GM18520 (cell line): ENCODE results near the gene MEG3.

Experiments
- ATAC-seq: cut with Tn5 transposase; IDR thresholded peaks from one replicate; pipeline ENCODE4 v1.9.1; 2021; ENCODE audit not compliant: unreplicated experiment

The MEG3 gene

DNA sequence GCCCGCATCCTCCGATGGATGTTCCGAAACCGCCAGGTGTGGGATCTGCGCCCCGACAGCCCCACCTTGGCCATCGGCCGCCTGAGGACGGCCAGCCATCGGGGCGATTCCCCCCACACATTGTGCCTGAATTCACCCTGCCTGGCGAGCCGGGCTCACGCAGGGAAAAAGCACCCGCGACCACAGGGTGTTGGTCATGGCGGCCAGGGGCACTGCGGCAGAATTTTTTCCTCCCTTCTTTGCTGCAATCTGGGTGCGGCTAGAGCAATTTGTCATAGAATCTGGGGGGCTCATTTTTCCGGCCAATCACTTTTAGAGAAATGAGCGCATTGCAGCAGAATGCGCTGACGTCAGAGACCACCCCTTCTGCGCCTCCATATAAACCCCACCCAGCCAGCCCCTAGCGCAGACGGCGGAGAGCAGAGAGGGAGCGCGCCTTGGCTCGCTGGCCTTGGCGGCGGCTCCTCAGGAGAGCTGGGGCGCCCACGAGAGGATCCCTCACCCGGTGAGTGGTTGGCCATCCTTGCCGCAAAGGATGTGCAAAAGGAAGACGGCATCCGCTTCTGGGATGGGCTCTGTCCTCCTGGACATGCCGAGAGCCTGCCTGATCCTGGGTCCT is at the start of gene MEG3:
Gene MEG3 (plus strand): TSS at position 406 of the 619 bp plus-strand sequence.
- ATAC-seq, result no peak

DNA sequence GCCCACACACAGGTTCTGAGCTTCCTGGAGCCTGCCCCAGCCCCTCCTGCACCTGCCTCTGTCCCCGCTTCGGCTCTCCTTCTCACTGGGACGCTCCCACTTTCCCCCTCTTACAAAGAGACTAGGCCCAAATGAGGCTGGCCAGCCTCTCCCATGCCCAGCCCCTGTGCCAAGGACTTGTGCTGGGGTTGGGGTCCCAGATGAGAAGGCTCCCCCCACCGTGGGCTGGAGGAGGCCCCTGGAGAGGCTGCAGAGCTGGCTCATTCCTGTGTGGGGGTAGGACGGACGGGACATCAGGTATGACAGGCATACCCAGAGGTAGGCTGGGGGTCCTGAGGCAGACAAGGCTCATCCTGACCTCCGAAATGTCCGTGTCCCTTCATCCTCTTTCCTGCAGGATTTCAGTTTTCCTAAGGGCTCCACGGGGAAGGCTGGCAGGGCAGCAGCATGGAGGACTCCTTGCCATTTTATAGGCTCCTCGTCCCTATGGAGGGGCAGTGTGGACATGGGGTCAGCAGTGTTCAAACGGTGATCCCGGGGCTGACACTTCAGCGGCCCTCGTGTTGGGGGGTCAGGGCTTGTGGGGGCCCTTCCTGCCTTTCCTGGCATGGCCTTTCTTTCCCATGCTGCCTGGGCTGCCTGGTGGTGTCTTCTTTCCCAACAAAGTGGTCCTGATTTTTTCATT is 49.1 kb upstream of the MEG3 start:
- no peak for ATAC-seq

DNA sequence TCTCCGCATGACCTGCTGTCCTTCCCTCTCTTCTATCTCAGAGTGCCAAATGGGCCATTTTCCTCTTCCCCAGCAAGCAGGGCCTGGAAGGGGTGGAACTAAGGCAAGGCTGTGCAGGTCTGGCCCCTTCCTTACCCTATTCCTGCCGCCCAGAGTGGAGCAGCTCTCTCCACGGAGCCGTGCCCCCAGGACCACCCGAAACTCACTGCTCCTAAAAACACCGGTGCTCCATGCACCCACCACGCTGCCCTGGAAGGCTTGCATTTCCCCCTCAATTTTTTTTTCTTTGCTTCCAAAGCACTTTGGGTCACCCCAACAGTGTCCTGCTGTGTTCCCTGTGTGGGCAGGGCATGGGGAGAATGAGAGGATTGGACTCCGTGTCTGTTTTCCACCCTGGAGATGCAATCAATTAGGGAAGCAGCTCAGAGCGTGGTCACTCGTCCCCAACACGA is 48.5 kb upstream of the MEG3 start:
- ATAC-seq, result no peak

DNA sequence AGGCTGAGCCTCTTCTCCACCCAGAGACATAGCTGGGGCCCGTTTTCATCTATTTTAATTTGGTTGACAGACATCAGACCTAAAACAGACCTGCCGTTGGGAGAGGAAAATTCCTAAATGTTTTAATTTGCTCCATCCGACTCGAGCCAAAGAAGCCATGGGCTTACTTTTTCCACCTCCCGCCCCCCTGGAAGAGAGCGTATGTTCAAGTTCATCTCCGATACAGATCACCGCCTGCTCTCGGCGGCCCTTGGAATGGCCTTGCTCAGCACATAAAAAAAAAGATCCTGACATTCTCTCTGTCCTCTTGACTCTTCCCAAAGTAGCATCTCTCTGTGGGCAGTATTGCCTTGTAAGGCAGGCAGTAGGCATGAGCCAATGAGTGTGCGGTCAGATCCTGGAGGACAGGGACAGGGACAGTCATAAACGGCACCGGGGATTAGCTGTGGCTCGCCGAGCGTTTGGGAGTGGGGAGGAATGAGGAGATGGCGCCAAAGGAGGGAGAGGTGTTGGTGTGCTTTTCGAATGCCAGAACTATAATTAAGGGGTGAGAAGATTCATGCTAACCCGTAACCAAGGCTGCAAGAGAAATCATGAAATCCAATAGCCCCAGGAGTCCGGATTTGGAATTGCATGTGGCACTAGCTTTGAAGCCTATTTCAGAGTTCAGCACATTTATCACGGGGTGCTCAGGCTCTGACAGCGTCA is 47.9 kb upstream of the MEG3 start:
- no peak for ATAC-seq

DNA sequence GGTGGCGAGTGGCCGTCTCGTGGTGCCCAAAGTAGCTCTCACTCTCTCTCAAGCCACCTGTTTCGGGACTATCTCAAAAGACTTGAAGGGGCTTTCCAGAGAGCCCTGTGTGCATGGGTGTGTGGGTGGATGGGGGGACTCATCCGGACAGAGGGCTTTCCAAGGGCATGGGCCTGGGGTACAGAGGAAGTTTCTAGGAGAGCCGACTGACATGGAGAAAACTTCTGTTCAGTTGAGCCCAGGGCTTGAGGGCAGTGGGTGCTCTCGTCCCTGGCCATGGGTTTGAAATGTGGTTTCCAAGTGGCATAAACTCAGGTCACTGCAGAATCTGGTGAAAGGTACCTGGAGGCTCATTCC is 47.4 kb upstream of the MEG3 start:
- ATAC-seq, result no peak

DNA sequence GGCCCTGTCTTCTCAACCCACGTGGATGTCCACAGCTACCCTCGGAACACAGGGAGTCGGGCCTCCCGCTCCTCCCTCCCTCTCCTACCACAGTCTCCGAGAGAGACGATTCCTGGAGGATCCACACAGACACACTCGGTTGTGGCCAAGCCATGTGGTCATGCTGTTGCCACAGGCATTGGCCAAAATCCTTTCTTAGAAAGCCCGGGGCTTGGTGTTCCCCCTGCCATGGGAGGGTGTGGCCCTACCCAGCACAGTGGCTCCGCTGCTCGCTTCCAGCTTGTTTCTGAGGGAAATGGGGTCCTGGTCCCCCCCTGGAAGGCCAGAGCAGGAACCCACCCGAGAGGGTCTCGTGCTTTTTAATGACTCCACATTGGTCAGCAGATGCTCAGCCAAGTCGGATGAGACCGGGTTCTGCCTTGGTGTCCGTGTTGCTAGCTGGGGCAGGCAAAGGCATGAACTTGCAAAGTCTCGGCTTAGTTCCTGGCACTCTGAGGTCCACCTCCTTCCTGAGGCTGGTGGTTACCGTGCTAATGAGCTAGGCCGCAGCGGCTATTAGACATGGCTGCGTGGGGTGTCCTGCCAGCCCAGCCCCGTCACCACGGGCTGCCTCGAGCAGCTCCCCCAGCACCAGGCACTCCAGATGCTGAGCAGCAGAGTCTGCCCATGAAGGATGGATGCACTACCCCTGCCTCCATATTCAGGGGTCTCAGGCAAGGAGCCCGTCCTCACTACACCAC is 46.8 kb upstream of the MEG3 start:
- no peak for ATAC-seq

DNA sequence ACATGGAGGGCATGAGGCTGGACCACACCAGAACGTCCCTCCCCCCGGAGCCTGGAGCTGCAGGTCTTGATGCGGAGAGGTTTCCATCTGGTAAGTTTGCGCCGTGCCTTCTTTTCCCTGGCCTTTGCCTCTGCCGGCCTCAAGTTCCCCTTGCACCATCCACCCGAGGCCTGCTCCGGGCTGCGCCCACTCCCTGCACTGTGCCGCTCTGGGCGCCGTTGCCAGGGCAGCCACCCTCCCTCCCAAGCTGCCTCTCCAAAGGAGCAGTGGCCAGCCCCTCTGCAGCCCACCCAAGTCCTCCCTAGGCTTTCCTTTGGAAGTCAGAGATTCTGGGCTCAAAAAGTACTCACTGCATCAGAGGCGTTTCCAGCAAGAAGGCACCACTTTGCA is 46.2 kb upstream of the MEG3 start:
- ATAC-seq, result no peak

DNA sequence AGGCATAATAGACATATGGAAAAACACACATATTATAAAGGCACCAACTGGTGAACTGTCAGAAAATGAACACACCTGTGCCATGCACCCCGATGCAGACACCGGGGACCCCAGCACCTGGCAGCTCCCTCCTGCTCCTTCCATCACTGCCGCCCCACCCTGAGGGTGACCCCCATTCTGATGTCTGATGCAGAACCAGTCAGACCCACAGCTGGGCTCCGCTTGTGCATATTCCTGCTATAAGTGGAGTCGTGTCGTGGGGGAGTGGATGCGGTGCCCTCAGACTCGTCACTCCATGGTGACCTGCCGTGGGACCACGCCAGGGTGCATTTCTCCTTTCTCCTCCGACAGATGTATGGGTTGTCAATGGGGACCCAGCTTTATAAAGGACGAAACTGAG is 45.7 kb upstream of the MEG3 start:
- ATAC-seq, result no peak

DNA sequence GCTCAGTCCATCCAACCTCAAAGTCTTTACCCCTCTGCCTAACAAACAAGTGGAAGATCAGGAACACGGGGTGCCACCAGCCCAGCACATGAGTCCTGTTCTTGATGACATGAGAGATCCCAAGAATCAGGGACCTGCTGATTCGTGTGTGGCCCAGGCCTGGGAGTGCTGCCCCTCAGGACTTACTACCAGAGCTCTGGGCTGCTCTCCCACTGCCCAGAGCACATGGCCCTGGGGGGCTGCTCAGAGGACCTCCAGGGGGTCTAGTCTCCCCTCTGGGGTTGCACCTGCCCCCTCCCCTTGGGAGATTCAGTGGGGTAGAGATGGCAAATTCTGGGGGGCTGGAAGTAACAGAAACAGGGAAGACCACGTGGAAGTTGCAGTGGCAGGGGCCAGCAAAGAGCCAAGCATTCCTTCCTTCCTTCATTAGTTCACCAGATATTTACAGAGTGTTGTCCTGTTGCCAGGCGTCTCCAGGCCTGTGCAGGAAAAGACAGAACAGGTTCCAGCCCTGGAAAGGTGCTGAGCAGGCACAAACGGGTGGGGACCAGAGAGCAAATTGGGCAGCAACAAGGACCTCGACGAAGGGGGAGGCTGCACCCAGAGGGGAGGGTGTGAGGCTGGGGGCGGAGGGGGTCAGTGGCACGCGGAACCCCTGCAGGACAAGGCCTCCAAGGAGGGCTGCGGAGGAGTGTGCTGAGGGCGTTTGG is 45.1 kb upstream of the MEG3 start:
- no peak for ATAC-seq

DNA sequence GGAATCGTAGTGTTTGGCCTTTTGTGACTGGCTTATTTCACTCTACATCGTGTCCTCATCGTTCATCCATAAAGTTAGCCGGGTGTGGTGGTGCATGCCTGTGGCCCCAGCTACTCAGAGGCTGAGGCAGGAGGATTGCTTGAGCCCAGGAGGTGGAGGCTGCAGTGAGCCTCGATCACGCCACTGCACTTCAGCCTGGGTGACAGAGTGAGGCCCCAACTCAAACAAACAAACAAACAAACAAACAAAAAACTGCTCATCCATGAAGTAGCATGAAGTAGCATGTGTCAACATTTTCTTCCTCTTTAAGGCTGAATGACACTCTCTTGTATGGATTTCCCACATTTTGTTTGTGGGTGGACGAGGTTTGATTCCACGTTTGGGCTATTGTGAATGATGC is 44.0 kb upstream of the MEG3 start:
- no peak for ATAC-seq

DNA sequence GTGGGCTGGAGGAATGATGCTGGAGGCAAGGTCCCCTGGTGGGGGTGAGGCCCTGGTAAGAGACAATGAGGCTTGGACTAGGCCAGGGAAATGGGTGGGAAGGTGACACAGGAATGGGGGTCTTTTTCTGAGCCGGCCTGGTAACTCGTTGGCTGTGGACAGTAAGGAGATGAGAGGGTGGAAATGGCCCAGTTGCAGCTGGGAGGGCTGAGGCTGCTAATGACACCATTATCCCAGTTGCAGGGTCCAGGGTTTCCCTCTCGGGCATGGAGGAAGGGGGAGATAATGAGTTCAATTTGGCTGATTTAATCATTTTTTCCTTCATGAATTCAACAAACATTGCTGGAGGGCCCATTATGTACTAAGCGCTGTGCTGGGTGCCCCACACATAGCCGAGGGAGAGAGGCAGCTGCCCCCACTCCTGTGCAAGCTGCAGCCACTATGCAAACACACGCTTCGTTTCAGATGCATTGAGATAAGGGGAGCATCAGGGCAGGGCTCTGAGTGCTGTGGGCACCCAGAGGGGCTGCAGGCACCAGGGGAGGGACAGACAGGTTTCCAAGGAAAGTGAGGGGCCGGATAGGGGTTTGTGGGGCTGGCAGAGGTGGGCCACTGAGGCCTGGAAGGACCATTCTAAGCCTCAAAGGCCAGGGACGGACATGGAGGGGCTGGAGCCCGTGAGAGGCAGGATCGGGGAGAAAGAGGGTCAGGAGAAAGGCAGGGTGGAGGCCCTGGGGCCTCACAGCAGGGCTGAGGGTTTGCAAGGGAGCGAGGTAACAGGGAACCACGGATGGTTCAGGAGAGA is 43.2 kb upstream of the MEG3 start:
- no peak for ATAC-seq

DNA sequence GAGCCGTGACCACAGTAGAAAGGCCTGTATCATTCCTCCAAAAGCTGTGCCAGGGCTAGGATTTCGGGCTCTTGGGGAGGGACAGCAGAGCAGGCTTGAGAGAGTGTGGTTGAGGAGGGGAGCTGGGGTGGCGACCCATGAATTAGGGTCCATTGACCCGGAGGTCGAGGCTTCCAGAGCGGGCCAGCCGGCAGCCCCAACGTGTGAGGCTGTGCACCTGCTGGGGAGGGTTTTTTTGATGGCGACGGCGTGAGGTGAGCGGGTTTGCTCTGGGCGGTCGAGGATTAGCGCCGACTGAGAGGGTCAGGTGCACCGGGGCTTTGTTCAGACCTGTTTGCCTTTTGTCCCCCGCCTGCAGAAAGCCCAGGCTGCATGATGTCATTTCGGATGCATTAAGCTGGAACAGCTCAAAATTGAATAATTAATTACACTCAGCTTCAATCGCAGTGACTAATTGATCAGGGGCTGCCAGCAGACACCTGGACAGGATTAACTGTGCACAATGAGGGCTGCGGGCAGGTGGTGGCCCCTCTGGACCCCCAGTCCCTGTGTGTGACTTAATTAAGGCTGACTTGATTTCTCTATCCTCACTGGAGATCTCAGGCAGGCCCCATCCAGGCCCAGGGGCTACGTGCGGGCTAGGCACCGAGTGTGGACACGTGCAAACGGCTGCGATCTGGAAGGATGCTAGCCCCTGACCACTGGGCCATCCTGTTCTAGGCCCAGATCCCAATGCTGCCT is 42.1 kb upstream of the MEG3 start:
- no peak for ATAC-seq

DNA sequence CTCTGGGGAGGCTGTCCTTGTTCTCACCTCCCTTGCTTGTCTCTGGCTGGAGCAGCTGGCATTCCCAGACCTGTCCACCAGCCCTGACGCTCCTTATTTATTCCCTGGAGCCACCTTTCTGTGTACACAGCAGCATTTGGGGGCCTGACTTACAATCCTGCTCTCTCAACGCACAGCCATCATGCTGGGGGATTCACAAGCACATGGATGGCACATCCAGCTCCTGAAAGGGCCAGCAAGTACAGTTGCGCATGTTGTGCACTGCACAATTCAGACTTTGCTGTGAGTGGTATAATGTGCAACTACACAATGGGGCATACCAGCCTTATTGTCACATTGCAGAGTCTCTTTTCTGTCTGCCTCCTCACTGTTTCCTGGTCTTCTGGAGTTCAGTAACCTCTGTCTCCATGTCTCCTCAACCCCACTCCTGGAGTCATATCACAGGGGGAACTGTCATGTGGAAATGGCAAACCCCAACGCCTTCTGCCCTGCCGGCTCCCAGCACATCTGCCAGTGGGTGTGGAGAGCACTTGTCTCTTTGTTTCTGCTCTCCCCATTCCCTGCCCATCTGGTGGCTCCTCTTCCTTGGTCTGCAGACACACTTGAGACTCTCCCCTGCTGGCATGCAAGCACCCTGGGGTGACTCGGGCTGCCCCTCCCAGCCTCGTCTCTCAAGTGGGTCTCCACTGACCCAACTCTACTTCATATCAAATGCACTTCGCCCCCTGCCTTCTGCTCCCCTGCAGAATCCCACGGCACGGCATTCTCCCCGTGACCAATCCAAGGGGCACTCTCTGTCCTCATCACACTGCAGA is 41.2 kb upstream of the MEG3 start:
- ATAC-seq, result no peak

DNA sequence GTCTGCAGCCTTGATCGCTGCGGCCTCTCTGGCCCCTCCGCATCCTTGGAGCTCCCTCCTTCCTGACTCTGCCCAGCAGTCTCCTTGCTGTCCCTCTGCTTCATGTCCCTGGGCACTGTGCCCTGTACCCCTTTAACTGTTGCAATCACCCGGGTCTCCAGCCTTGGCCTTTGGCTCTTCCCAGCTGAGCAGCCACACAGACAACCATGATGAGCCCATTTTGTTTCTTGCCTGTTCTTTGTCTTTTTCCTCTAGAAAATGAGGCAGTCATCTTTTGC is 40.6 kb upstream of the MEG3 start:
- ATAC-seq, result no peak

DNA sequence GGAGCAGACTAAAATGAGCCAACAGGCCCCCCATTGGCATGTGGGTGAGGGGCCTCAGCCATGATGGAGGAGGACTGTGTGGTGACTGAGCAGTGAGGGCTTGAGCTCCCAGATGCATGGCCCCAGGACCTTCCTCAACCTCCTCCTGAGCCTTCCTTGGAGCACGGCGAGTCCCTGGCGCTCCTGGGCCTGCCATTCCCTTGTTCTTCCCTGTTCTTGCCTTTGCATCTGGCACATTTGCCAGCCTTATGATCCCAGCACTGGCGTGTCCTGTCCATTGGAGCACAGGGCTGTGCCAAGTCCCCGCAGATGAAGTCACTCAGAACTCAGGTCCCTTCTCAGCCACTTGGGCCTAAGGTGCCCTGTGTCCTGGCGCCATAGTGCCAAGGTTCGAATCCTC is 40.3 kb upstream of the MEG3 start:
- no peak for ATAC-seq

DNA sequence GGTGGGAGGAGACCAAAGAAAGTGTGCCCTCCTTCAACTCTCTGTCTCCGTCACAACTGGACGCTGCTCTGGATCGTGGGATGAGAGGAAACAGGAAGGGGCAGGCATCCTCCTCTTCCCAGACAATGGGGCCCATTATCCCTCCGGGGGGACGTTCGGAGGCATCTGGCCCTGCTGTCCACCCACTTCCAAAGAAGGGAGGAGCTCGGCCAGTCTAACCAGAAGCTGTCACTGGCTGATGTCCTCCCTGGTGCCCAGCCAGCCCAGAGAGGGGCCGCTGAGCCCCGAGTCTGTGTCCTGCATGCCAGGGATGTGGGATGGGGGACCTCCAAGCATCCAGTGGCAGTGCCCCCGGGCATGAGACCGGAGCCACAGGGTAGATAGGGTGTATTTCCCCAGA is 39.8 kb upstream of the MEG3 start:
- ATAC-seq, result no peak

DNA sequence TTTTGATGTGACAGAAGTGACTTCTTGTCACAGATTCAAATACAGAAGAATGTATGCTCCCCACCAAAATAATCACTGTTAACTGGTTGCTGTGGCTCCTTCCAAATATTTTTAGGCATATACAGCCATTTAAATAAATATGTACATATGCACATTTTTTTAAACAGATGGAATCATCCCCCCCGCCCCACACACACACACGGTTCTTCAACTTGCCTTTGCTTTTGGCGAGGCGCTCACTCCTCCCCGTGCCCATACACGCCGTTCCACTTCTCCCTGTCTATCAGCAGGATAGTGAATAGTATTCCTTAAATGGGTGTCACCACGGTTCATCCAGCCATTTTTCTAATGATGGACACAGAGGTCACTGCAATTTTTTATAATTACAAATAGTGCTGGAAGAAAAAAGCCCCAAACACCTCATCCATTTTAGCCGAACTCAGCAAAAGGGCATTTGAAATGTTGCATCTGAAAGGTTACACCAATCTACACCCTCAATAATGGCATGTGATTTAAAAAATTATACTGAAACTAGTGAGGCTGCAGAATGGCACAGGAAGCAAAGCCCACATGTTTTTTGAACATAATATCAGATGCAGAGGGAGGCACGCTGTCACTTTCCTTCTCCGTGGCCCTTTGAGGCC is 39.2 kb upstream of the MEG3 start:
- no peak for ATAC-seq

DNA sequence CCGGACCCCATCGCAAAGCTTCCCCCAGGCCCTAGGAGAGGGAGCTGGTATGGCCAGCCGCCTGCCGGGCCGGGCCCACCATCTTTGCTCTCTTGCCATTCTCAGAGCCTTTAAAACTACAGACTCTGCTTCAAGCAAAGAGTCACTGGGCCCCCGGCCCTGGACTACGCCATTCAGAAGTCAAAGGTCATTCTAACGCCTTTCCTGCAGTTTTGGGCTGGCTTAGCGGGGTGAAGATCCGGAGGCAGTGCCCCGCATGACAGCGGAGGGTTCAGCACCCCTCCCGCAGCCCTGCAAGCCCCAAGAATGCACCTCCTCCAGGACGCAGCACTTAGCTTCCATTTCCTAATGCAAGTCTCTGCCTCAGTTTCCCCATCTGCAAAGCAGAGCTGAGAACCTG is 38.3 kb upstream of the MEG3 start:
- no peak for ATAC-seq

DNA sequence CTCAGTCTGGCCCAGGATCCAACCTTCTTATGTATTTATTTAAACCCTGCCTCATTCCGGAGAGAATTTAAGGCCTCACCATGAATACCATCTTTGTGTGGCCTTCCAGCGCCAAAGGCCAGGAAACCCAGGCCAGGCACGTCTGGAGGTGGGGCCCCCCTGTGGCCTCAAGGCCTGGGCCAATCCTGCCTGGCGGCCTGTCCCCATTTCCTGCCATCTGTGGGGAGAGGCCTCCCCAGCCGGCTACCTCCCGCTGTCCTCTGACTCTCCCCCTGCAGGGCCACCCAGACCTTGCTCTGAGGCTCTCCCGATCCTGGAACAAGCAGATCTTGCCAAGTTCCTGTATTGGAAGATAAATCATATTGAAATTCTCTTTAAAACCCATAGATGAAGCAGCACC is 37.4 kb upstream of the MEG3 start:
- ATAC-seq, result no peak
